ENCODE data around the gene ATP5F1D.
A peak's percentile ranks its signal among the peaks of the same experiment; 100 is the strongest.

The ATP5F1D gene

GRCh38 chr19:1231729-1232637, 9.6 kb upstream of the ATP5F1D start:
- DNase-seq: no peak

DNA sequence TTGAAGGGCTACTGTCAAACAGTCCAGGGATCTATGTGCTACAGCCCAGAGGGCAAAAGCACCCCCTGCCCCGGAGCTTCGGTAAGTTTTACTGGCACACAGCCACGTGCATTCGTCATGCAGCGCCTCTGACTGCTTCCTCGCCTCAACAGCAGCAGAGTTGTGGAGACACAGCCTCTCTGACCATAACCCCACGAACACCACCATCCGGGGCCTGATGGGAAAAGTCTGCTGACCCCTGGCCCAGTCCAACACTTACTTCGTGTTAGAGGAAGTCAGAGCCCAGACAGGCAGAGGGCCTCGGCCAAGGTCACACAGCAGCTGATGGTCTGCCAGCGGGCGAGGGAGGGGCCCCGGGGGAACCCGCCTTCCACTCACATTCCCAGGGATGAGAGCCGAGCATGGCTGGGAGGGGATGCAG, 8.9 kb upstream of the ATP5F1D start:
- DNase-seq: peak in 2 of 58 donors; percentile 6 to 16

- no peak for DNase-seq
Observed at GRCh38 chr19:1233115-1233667, 8.4 kb upstream of the ATP5F1D start.

DNA sequence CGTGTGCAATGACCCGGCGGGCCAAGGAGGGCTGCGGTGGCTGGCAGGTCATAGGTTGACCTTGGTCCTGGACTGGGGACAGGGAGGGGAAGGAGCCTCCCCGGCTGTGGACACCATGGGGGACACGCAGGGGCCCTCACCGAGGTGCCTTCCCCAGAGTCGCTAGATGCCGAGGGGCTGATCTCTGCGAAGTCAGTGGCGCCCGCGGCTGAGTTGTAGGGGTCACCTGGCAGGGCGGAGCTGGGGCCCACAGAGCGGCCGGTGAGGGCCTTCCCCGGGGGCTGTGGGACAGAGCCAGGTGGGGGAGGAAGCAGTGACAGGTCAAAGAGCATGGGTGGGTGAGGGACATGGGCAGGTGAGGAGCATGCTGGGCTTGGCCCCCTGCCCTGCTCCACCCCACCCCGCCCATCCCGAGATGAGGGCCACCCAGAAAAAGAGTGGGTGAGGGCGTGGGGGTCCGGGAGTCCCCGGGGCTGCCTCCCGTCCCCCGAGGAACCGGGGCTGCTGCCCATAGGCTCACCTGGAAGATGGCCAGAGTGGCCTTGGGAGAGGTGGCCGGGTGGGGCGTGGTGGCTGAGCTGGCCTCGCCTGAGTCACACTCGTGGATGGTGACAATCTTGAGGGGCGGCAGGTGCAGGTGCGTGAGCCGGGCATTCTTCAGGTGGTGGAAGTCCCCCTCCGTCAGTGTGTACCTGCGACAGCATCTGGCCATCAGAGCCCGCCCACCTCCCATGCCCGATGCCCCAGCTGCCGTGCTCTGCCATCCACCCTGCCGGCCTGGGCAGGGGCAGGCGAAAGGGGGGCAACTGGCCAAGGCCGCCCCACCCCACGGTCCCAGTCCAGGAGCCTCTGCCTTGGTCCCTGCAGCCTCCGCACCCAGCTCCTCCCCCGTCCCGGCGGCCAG, 7.2 kb upstream of the ATP5F1D start:
- DNase-seq: no peak

DNA sequence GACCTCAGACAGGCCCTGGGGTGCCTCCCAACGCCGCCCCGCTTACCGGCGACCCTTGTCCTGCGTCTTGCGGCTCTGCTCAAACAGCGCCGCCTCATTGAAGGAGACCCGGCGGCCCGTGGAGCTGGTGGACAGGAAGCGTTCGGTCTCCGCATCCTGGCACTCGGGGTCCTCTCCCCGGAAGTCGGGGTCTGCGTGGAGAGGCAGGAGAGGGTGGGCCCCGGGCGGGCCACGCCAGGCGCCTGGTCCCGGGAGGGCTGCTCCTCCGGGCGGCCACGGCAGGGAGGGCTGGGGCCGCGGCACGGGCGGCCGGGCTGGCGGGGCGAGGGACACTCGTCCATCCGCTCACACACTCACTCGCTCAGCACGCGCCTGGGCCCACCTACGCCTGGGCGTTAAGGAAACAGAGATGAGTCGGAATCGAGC, 6.6 kb upstream of the ATP5F1D start:
- no peak for DNase-seq

DNA sequence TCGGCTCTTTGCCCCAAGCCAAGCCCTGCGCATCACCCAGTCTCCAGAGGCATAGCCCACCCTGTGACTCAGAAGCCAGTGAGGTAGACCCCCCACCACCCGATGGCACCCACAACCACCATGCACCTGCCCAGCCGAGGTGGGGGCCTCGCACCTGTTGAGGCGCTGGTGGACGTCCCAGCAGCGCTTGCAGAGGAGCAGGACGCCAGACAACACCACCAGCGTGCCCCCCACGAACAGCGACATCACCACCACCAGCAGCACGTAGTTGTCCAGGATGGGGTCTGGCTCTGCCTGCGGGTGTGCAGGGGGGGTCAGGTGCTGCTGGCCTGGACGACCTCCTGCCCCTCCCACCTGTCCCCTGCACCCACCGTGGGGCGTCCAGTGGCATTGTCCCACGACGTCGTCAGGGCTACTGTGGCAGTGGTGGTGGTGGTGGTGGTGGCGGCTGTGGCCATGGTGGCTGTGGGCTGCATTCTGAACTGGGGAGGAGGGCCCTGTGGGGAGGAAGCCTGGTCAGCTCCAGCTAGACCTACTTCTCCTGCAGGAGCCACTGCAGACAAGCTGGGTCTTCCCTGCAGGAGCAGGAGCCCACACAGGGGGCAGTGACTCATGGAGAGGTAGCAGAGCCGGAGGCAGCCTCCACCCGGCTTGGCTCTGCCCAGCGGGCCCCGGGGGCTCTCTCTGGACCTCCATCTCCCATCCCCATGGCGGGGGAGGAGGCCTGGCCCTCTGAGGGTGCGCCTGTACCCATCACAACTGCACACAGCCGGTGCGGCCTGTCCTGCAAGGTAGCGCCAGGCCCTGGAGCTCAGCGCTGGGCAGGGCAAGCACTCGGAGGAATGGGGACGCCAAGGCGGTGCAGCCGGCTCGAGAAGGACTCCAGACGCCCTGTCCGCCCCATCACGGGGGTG, 5.7 kb upstream of the ATP5F1D start:
- peak in 5 of 58 donors; percentile 26 to 60 (median 44) for DNase-seq

- peak in 22 of 58 donors; percentile 17 to 66 (median 42) for DNase-seq
Observed at GRCh38 chr19:1236576-1236975, 5.0 kb upstream of the ATP5F1D start.

DNA sequence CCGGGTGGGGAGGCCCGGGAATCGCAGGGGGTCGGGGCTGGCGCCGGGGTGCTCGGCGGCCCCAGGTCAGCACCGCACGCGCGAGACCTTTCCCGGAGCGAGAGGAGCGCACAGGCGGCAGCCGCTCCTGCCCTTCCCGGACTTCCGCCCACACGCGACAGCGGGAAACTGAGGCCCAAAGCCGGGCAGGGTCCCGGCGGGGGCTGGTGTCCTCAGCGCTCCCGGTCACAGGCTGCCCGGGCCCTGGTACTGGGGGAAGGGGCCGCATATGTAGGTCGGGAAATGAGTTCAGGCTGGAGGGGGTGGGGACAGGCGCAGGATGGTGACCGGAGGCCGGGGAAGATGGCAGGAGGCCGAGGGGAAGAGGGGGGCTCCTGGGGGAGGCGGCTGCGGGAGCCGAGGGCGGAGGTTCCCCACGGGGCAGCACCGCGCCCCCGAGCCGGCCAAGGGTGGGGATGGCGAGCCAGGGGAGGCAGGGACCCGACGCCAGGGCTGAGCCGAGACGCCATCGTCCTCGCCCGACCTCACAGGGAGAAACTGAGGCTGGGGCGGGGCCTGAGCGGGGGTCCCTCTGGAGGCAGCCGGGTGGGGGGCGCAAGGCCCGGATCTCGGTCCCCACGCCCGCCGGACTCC, 4.4 kb upstream of the ATP5F1D start:
- DNase-seq: peak in 27 of 58 donors; percentile 14 to 53 (median 32)

- peak in 40 of 58 donors; percentile 15 to 76 (median 44) for DNase-seq
Observed at GRCh38 chr19:1237754-1238368, 3.7 kb upstream of the ATP5F1D start, which contains the start of gene CBARP. Gene CBARP (minus strand): TSS chr19:1238005. CDS start chr19:1236100, 1,905 bp downstream.

- peak in 10 of 58 donors; percentile 22 to 56 (median 34) for DNase-seq
Observed at GRCh38 chr19:1238369-1239303, 2.9 kb upstream of the ATP5F1D start.

- DNase-seq: peak in 1 of 58 donors; percentile 46
Observed at GRCh38 chr19:1239420-1239795, 2.1 kb upstream of the ATP5F1D start.

DNA sequence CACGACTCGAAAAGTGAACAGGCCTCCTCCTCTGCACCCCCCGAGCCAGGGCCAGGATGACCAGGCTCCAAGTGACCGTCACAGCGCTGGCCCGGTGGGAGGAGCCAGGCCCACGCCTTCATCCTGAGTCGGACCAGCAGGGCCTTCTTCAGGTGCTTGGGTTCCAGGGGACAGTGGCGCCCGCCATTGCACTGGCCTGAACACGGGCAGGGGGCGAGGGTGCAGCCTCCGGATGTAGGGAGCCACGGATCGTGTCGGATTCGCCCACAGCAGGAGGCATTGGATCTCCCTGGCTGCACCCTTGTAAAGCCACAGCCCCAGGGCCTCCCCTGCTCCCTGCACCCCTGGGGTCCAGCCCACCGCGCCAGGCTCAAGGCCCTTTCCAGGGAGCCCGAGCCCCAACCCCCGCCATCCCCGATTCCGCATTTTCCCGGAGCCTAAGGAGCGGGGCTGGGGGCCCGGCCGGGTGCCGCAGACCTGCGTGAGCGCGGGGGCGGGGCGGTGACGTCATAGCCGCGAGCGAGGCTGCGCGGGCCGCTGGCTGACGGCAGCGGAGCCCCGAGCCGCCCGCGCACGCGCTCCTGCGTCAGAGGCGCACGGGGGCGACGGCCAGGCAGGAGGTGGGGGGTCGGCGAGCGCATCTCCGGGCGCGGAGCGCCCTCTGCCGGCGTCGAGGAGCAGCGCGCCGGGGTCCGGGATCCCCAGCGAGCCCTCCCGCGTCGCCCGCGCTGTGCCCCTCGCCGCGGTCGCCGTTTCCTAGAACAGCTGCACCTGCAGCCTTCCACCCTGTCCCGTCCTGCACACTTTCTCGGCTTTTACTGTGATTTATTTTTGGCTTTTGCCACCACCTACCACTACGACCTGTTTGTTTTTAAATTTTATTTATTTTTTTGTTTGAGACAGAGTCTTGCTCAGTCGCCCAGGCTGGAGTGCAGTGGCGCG, 1.5 kb upstream of the ATP5F1D start:
- peak; percentile 11 to 93 (median 83) for DNase-seq

- DNase-seq: no peak
Observed at GRCh38 chr19:1240925-1241324, 626 bp upstream of the ATP5F1D start.

- DNase-seq: peak in 57 of 58 donors; percentile 34 to 92 (median 78)
Observed at GRCh38 chr19:1243768-1244692, 2.5 kb downstream of the ATP5F1D start.

- DNase-seq: peak in 24 of 58 donors; percentile 15 to 64 (median 38)
Observed at GRCh38 chr19:1244693-1245451, 3.3 kb downstream of the ATP5F1D start.
